Kidney glomerular epithelial cell (primary cell): ENCODE measurements around the gene UTP25.

Source experiments
- DNase-seq: peaks from one replicate; lab custom pipeline; 2025; lab: John Stamatoyannopoulos, UW

The UTP25 gene

GRCh38 chr1:209805875-209806760, 21.7 kb upstream of the UTP25 start, which contains the start of gene IRF6:
TSS of gene IRF6 (minus strand) at chr1:209806142. CDS start at chr1:209801413, 4,729 bp downstream.
- peak; percentile 77 for DNase-seq

DNA sequence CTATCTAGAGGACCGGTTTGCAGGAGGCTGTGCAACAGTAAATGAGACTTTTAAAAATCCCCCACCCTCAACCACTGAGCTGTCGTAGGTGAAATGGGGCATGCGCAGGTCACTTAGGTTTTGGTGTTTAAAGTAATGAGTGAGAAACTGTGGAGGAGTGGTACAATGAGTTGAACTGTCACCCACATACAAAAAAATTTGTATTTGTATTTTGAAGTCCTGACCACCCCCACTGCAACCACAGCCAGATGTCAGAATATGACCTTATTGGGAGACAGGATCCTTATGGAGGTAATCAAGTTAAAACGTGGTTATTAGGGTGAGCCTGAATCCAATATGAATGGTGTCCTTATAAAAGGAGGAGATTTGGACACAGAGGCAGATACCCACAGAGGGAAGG, 20.3 kb upstream of the UTP25 start:
- no peak for DNase-seq

DNA sequence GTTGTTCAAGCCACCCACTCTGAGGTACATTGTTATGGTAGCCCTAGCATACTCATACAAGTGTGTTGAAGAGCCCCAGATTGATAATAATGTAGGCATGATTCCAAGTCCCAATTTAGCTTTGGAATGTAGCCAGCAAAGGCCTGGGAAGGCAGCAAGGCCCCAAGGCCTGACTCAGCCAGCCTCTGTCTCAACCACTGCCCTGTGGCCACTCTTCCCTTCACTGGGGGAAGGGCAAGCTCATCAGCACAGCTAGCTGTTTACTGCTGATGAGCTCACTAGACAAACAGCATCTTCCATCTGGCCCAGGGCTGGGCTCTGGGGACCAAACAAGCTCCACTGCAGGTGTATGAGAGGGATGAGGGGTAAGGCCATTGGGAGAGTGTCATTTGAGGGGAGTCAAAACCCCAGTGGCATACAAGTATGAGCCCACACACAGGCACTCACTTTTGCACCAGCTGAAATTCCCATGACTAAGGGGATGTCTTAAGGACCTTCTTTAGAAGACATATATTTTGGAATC, 19.7 kb upstream of the UTP25 start:
- peak; percentile 83 for DNase-seq

DNA sequence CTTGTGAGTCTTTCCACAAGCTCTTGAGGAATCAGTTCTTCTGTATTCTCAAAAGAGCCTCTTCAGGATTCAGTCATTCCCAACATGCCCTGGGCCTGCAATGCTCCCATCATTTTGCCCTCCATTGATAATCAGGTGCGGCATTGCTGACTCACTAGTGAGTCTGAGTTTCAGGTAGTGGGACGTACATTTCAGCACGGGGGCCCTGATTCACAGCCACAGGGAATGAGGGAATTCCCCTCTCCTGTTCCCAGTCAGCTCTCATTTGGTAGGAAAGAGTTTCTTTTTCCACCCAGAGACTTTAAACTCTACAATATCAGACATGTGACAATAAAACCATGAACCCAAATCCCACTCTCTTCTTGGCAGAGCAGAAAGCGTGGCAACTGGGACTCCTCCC, 18.2 kb upstream of the UTP25 start:
- no peak for DNase-seq

GRCh38 chr1:209810783-209811182, 17.0 kb upstream of the UTP25 start:
- no peak for DNase-seq

- DNase-seq = no peak
These were observed 13.9 kb upstream of the UTP25 start for GRCh38 chr1:209813902-209814301.

DNA sequence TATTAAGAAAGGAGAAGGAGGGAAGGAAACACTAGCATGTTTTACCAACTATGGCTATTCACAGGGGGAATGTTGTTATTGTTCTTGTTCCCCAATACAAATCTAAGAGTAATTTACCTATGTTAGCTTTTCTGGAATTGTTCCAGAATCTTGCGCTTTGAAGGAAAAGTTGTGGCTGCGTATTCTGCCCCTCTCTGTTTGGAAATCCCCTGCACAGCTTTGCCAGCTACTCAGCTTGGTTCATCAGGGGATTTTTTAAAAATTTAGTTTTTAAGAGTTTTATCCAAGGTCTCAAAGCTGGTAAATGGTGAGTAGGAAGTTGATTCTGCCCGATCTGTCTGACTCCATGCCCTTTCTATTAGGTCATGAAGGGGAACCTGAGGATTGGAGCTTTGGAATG, 12.3 kb upstream of the UTP25 start:
- DNase-seq = no peak

DNA sequence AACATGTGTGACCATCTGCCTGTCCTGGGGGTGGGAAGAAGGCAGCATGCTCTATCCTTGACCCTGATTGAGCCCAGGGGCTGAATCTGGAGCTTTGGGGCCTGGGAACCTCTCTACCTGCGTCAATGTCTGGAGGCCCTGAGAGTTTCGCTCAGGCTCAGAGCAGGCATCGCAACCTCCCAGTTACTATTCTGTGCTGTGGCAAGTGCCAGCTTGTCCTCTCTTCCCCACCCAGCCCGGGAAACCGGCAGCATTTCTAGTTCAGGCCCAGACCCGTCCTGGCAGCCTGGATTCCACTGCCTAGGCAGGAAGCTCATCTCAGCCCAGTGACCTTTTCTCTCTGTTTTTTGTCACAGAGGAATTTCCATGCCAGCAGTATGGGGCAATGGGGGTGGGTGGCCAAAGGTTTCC, 11.8 kb upstream of the UTP25 start:
- no peak for DNase-seq

DNA sequence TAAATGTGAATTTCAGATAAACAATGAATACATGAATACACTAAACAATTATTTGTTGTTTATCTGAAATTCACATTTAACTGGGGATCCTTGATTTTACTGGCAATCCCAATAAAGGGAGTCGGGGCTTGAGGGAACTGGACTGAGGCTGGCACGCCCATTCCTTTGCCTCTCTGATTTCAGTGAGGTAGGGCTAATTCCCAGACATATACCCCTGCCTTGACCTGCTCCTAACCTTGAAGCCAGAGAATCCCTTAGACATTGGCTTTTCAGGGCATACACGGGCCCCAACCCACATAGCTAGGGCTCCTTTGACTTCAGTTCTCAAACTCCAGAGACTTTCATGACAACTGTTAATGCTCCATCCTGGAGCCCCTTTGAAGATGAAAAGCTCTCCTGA, 10.8 kb upstream of the UTP25 start:
- no peak for DNase-seq

DNA sequence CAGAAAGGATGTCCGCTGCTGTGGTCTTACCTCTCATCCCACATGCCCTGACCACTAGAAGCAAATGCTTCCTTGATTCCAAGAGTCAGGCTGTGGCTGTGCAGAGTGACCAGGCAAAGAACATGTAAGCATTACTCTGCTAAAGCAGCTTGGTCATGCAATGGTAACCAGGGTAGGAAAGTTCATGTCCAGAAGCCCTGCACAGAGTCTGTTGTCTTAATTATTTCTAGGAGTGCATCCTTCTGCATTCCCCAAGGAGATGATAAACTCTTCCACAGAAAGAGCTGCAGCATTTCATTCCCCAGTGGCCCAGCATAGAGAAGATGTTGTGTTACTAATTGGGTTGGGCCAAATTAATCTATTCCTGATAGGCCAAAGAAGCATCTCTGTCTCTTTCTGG, 10.1 kb upstream of the UTP25 start:
- no peak for DNase-seq

DNA sequence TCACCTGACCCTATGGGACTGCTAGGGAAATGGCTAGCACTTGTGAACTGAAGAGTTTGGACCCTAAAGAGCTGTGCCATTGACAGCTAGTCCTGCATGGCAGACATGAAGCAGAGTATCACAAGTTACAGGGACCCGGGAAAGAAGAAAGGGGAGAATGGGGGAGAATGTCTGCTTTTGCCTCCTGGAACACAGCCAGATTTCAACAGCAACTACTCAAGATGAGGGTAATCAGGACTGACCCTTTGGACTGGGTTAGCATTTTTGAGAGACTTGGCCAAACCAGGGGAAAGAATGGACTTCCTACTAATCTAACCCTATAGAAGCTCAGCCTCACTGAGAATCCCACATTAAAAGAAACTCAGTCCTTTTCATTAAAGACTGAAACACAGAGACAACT, 8.7 kb upstream of the UTP25 start:
- DNase-seq = no peak

DNA sequence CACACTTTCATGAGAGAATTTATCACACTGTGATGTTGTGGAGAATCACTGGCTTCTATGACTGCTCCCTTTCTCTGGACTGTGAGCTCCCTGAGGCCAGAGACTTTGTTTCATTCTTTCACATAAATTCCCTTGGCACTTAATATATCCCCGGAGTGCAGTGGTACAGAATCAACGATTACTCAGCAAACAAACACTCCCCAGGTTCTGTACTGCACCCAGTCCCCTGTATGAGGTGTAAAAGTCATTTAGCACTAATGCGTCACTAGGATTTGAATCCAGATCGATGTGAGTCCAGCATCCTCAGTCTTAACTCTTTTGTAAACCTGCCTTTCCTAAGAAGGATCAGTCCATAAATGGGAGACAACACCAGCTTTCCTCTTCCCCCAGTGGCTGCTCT, 6.8 kb upstream of the UTP25 start:
- no peak for DNase-seq

- no peak for DNase-seq
These were observed 5.1 kb upstream of the UTP25 start for GRCh38 chr1:209822706-209823105.

GRCh38 chr1:209823143-209824041, 4.4 kb upstream of the UTP25 start:
- DNase-seq = peak; percentile 78

DNA sequence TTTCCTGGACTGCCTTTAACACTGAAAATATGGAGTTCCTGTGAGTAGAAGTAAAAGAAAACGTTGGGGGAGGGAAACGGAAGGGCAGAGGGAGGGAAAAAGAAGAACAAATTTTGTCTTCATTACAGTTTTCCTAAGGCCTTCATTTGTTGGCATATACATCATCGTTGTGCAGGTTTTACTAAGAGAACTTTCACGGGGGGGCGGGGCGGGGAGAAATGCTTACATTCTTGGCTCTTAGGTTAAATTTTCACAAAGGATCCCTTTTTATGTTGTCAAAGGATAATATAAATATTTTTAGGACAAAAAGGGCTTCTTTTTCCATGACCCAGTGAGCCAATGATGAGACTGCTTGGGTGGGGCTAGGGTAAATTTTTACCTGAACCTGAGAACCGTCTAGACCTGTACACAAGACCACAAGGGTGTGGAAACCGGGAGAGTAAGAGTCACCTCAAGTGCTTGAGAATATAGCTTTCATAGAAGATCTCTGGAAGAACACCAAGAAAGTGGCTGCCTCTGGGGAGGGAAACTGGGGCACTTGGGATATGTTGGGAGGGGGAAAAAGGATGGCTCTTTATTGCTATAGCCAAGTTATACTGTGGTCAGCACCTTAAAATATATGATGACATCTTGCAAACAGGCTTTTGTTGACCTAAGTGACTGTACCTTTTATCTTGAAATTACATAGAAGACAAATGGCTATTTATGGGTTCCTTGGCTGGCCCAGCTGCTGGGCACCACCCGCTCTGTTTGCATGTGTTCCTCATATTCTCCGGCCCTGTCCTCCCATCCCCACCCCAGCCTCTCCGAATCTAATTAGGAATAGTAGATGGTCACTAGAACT, 2.0 kb upstream of the UTP25 start:
- no peak for DNase-seq

DNA sequence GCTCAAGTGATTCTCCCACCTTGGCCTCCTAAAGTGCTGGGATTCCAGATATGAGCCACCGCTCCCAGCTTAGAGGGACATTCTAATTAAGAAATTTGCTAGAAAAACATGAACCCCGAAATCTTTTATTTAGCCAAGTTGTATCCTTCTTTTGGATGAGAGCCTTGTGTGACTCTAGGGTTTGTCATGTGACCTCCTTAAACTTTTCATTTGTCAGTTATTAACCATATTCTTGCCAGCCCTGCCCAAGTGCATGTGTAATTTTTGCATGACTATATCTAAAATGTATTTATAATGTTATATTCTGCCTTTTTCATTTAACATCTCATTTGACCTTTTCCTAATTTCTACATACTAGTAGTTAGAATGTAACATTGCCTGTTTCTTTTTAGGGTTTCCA, 1.9 kb downstream of the UTP25 start:
- DNase-seq = no peak

DNA sequence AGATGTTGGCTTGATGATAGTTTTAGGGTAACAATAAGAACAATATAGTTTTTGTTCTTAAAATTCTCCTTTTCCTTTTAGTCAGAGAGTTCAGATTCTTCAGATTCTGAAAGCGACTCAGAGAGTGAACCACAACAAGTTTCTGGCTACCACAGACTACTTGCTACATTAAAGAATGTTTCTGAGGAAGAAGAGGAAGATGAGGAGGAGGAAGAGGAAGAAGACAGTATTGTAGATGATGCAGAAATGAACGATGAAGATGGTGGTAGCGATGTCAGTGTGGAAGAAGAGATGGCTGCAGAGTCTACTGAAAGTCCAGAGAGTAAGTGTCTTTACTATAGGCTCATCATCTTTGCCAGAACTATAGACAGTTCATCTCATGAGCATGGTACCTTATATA, 3.0 kb downstream of the UTP25 start:
- DNase-seq = no peak

- DNase-seq = peak; percentile 8
These were observed 3.8 kb downstream of the UTP25 start for GRCh38 chr1:209831615-209832014.

DNA sequence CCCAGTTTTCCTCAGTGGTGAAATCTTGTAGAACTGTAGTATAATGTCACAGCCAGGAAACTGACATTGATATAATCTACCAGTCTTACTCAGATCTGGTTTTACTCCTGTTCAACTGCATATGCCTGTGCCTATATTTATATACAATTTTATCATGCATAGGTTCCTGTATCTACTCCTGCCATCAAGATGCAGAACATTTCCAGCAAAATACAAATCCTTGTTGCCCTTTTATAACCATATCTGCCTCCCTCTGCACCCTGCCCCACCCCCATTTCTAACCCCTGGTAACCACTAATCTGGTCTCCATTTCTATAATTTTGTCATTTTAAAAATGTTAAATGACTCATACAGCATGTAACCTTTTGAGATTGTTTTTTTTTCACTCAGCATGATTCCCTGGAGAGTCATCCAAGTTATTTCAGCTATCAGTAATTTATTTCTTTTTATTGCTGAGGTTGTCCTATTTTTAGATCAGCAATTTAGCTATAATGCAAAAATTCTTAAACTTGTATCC, 8.1 kb downstream of the UTP25 start:
- no peak for DNase-seq

DNA sequence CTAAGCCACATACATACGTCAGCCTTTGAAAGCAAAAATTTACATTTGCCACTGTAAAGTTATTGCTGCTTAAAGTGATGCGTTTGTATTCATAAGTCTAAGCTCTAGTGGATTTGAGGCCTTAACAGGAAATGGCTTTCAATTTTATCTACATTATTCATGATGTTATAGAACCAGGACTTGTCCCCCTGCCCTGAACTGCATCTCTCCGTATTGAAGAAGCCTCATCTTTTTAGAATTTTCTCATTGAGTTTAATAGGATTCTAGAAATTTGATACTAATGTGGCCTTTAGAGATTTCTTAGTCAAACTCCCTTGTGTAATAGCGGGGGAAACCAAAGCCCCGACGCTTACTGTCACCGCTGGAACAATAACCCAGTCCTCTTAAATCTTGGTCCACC, 9.9 kb downstream of the UTP25 start:
- DNase-seq = no peak

DNA sequence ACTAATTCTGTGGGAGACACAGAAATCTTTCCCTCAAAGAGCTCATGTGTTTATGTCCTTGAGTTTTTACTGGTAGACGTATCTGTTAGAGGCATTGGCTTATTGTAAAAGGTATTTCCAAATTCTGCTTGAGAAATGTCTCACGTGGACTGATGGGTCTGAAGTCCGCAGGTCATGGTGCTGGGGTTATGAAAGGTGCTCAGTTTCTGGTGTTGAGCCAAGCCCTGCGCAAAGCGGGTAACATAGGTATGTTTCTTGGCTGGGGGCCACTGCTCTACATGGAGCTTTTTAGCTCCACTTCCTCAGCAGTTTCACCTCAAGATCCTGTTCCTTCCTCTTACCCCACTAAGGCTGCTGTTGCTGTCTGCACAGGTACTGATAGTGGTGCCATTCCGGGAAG, 10.8 kb downstream of the UTP25 start:
- no peak for DNase-seq
